T-helper 17 cell (primary cell): Measurements from ENCODE around the gene NDST1. TPM values are rescaled to one million over a fixed set of nuclear protein-coding genes. Genes with fewer than 3 reads are reported as not detected.

ENCODE experiments used
- ATAC-seq: fragments of 150-1000 bp; cut with Tn5 transposase; 2 replicates; pipeline ENCODE4 v1.10.0; 2021; ENCODE audit warnings: mild to moderate bottlenecking, moderate library complexity
- DNase-seq, 3 donors: peaks; one replicate each; pipeline versions ENCODE4 v3.0.0 to v3.0.0-alpha.2; 2020 to 2021
- H3K9me3 ChIP-seq: one replicate; pipeline ENCODE4 v1.7.0; 2013; ENCODE audit warnings: low read length, mild to moderate bottlenecking; ENCODE audit not compliant: control insufficient read depth, poor library complexity, severe bottlenecking
- H3K27ac Mint-ChIP-seq: one replicate; pipeline ENCODE4 v1.8.0; 2022; ENCODE audit warnings: mild to moderate bottlenecking, moderate library complexity, mixed read lengths
- H3K27me3 Mint-ChIP-seq: one replicate; pipeline ENCODE4 v1.8.0; 2022; ENCODE audit warnings: mixed read lengths
- H3K36me3 Mint-ChIP-seq: one replicate; pipeline ENCODE4 v1.8.0; 2022; ENCODE audit warnings: low read depth, mixed read lengths
- H3K4me1 Mint-ChIP-seq: one replicate; pipeline ENCODE4 v1.8.0; 2022; ENCODE audit warnings: mild to moderate bottlenecking, mixed read lengths
- H3K4me3 Mint-ChIP-seq: one replicate; pipeline ENCODE4 v1.8.0; 2022; ENCODE audit warnings: mild to moderate bottlenecking, moderate library complexity, mixed read lengths
- total RNA-seq, 4 donors: library from RNA in 2 of 4; stranded (reverse) in 2 of 4; gene quantifications; one replicate each; pipeline ENCODE4 v1.2.3 and lab custom pipeline; 2022 to 2026

NDST1 gene
- total RNA-seq, 2 donors from 2014 or later: 2.2 to 13.7 TPM

GRCh38 chr5:150582241-150583109 lies 74.5 kb downstream of the NDST1 start:
- H3K27me3 Mint-ChIP-seq: peaks cover 16% of the 10 kb centered on the region
- no peak for ATAC-seq
- H3K4me1 Mint-ChIP-seq: peaks cover 2% of the 10 kb centered on the region
- DNase-seq: no peak
- no peak overlapping the region for H3K4me3 Mint-ChIP-seq
- H3K27ac Mint-ChIP-seq: no peak overlapping the region
- no peaks in the 10 kb centered on the region for H3K9me3 ChIP-seq
- peaks cover 2% of the 10 kb centered on the region for H3K36me3 Mint-ChIP-seq

GRCh38 chr5:150583541-150584225 lies 75.8 kb downstream of the NDST1 start:
- H3K9me3 ChIP-seq: no peaks in the 10 kb centered on the region
- no peak overlapping the region for H3K4me3 Mint-ChIP-seq
- H3K36me3 Mint-ChIP-seq: peaks cover 2% of the 10 kb centered on the region
- peaks cover 16% of the 10 kb centered on the region for H3K27me3 Mint-ChIP-seq
- peaks cover 2% of the 10 kb centered on the region for H3K4me1 Mint-ChIP-seq
- DNase-seq: no peak
- ATAC-seq: no peak
- H3K27ac Mint-ChIP-seq: peak overlapping the region; percentile 56

GRCh38 chr5:150584556-150585335 lies 76.8 kb downstream of the NDST1 start:
- DNase-seq: no peak
- no peak for ATAC-seq
- Mint-ChIP-seq H3K27ac (no peak overlapping the region), H3K4me1 (peaks cover 2% of the 10 kb centered on the region), H3K4me3 (no peak overlapping the region), H3K27me3 (peaks cover 25% of the 10 kb centered on the region), H3K36me3 (peaks cover 2% of the 10 kb centered on the region)
- no peaks in the 10 kb centered on the region for H3K9me3 ChIP-seq

GRCh38 chr5:150585781-150586341 lies 77.9 kb downstream of the NDST1 start:
- H3K4me1 Mint-ChIP-seq: peaks cover 2% of the 10 kb centered on the region
- DNase-seq (no peak), ATAC-seq (no peak)
- peaks cover 20% of the 10 kb centered on the region for H3K27me3 Mint-ChIP-seq
- no peak overlapping the region for H3K4me3 Mint-ChIP-seq
- H3K27ac Mint-ChIP-seq: no peak overlapping the region
- H3K9me3 ChIP-seq: no peaks in the 10 kb centered on the region
- peaks cover 2% of the 10 kb centered on the region for H3K36me3 Mint-ChIP-seq

- DNase-seq (no peak), ATAC-seq (no peak)
- H3K9me3 ChIP-seq: no peaks in the 10 kb centered on the region
- Mint-ChIP-seq H3K4me1 (peaks cover under 1% of the 10 kb centered on the region), H3K36me3 (peaks cover 2% of the 10 kb centered on the region), H3K4me3 (no peak overlapping the region), H3K27me3 (peaks cover 15% of the 10 kb centered on the region), H3K27ac (no peak overlapping the region)
Measured at GRCh38 chr5:150587016-150587415, 79.1 kb downstream of the NDST1 start.

GRCh38 chr5:150587856-150588595 lies 80.1 kb downstream of the NDST1 start:
- Mint-ChIP-seq H3K27me3 (peaks cover 14% of the 10 kb centered on the region), H3K36me3 (peaks cover 2% of the 10 kb centered on the region), H3K4me3 (no peak overlapping the region), H3K4me1 (no peaks in the 10 kb centered on the region), H3K27ac (no peak overlapping the region)
- no peaks in the 10 kb centered on the region for H3K9me3 ChIP-seq
- DNase-seq (no peak), ATAC-seq (no peak)

GRCh38 chr5:150588596-150588890 lies 80.6 kb downstream of the NDST1 start:
- H3K27me3 Mint-ChIP-seq: peaks cover 14% of the 10 kb centered on the region
- H3K36me3 Mint-ChIP-seq: peaks cover under 1% of the 10 kb centered on the region
- no peaks in the 10 kb centered on the region for H3K4me1 Mint-ChIP-seq
- H3K27ac Mint-ChIP-seq: no peak overlapping the region
- ATAC-seq (no peak), DNase-seq (no peak)
- no peaks in the 10 kb centered on the region for H3K9me3 ChIP-seq
- H3K4me3 Mint-ChIP-seq: no peak overlapping the region

DNA sequence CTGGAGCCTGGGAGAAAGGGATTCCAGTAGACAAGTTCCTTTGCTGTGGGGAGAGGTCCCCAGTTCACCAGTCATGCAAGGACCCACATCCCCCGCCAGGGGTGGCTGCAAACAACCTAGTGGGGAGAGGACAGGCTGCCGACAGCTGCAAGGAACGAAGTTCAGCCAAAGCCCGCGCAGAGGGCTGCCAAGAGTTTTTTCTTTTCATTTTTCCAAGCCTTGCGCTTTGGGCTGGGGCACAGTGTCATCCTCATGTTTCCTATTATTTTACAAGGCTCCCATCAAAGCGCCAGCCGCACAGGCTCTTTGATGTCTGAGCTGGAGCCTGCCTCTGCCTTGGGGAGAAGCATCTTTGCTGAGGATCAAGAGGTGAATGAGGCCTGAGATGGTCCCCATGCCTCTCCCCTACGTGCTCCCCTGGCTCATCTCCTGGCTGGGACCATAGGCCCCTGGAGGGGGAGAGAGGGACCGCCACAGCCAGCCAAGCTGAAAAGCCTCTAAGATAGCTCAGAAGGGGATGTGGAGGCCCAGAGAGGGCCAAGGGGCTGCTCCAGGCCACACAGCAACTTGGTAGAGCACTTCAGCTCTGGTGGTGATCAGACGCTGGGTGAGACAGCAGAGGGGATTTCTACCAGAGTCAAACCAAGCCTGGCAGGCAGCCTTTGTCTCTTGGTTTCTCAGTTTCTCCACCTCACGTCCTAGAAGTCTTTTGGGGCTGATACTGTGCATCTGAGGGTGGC lies 82.1 kb downstream of the NDST1 start:
- DNase-seq (no peak), ATAC-seq (no peak)
- no peak overlapping the region for H3K4me3 Mint-ChIP-seq
- H3K9me3 ChIP-seq: no peaks in the 10 kb centered on the region
- H3K27ac Mint-ChIP-seq: no peak overlapping the region
- H3K4me1 Mint-ChIP-seq: no peaks in the 10 kb centered on the region
- H3K36me3 Mint-ChIP-seq: no peaks in the 10 kb centered on the region
- peaks cover 15% of the 10 kb centered on the region for H3K27me3 Mint-ChIP-seq

GRCh38 chr5:150590979-150591695 lies 83.2 kb downstream of the NDST1 start:
- ATAC-seq (no peak), DNase-seq (no peak)
- no peaks in the 10 kb centered on the region for H3K9me3 ChIP-seq
- H3K27ac Mint-ChIP-seq: no peak overlapping the region
- no peaks in the 10 kb centered on the region for H3K4me1 Mint-ChIP-seq
- H3K27me3 Mint-ChIP-seq: peaks cover 15% of the 10 kb centered on the region
- no peak overlapping the region for H3K4me3 Mint-ChIP-seq
- H3K36me3 Mint-ChIP-seq: no peaks in the 10 kb centered on the region

- ATAC-seq: no peak
- H3K9me3 ChIP-seq: no peaks in the 10 kb centered on the region
- Mint-ChIP-seq H3K4me3 (no peak overlapping the region), H3K4me1 (no peaks in the 10 kb centered on the region), H3K36me3 (no peaks in the 10 kb centered on the region), H3K27ac (no peak overlapping the region), H3K27me3 (peaks cover 15% of the 10 kb centered on the region)
- no peak for DNase-seq
Measured at GRCh38 chr5:150593593-150593992, 85.7 kb downstream of the NDST1 start.

GRCh38 chr5:150593996-150594395 lies 86.1 kb downstream of the NDST1 start:
- Mint-ChIP-seq H3K27ac (no peak overlapping the region), H3K4me1 (no peaks in the 10 kb centered on the region), H3K27me3 (peaks cover 13% of the 10 kb centered on the region), H3K36me3 (no peaks in the 10 kb centered on the region), H3K4me3 (no peak overlapping the region)
- H3K9me3 ChIP-seq: no peaks in the 10 kb centered on the region
- ATAC-seq (no peak), DNase-seq (no peak)
